HepG2 (cell line): ENCODE measurements around the gene DNAJC18. TPM values are rescaled to one million over a fixed set of nuclear protein-coding genes. Genes with fewer than 3 reads are reported as not detected.

Experiments
- CEBPG ChIP-seq: IDR thresholded peaks from 2 replicates; pipeline ENCODE4 v1.6.1; 2016
- EEA1 ChIP-seq: sonication (generic); formaldehyde crosslinking; IDR thresholded peaks from 2 replicates; pipeline ENCODE4 v1.5.1; 2020; ENCODE audit warnings: mild to moderate bottlenecking, missing genetic modification reagents, borderline replicate concordance
- FLYWCH1 ChIP-seq: sonication (generic); formaldehyde crosslinking; IDR thresholded peaks from 2 replicates; pipeline ENCODE4 v1.8.1; 2023; ENCODE audit warnings: mild to moderate bottlenecking, missing genetic modification reagents
- FOSL1 ChIP-seq: sonication (generic); formaldehyde crosslinking; IDR thresholded peaks from 2 replicates; pipeline ENCODE4 v1.9.0; 2021; ENCODE audit warnings: missing genetic modification reagents, borderline replicate concordance
- HDAC2 ChIP-seq: sonication (generic); formaldehyde crosslinking; IDR thresholded peaks from 2 replicates; pipeline ENCODE4 v1.4.0; 2020; ENCODE audit warnings: missing genetic modification reagents
- HES4 ChIP-seq: sonication (generic); formaldehyde crosslinking; IDR thresholded peaks from 2 replicates; pipeline ENCODE4 v1.9.0; 2021; ENCODE audit warnings: mild to moderate bottlenecking, missing genetic modification reagents, borderline replicate concordance
- IRF2 ChIP-seq: IDR thresholded peaks from 2 replicates; pipeline ENCODE4 v1.6.1; 2018; ENCODE audit warnings: missing genetic modification reagents, missing compliant biosample characterization
- KAT7 ChIP-seq: IDR thresholded peaks from 2 replicates; pipeline ENCODE4 v1.6.1; 2018; ENCODE audit warnings: borderline replicate concordance, missing compliant biosample characterization
- NFE2 ChIP-seq: sonication (generic); formaldehyde crosslinking; IDR thresholded peaks from 2 replicates; pipeline ENCODE4 v1.4.0; 2020; ENCODE audit warnings: missing genetic modification reagents
- NONO ChIP-seq, 2 experiments: fragments of 450-650 bp in 1 of 2; sonication (generic) in 1 of 2; formaldehyde crosslinking in 1 of 2; IDR thresholded peaks in 1 of 2; conservative IDR thresholded peaks in 1 of 2; 2 replicates each; pipeline versions ENCODE4 v1.6.1 to v1.8.0; 2017 to 2022; ENCODE audit warnings: mild to moderate bottlenecking in 1 of 2, missing genetic modification reagents in 1 of 2, moderate library complexity in 1 of 2
- POLR2A ChIP-seq, 2 experiments: IDR thresholded peaks; 2 replicates each; pipeline ENCODE4 v1.6.1; 2011; ENCODE audit warnings: low read depth in 2 of 2, low read length in 2 of 2, mild to moderate bottlenecking in 1 of 2, moderate library complexity in 1 of 2; ENCODE audit not compliant: insufficient read depth in 1 of 2
- RARA ChIP-seq: IDR thresholded peaks from 2 replicates; pipeline ENCODE4 v1.6.1; 2016; ENCODE audit warnings: missing genetic modification reagents, missing compliant biosample characterization
- SPEN ChIP-seq: sonication (generic); formaldehyde crosslinking; IDR thresholded peaks from 2 replicates; pipeline ENCODE4 v1.5.1; 2020; ENCODE audit warnings: low read depth, mild to moderate bottlenecking, missing genetic modification reagents
- U2AF2 ChIP-seq: fragments of 200-400 bp; formaldehyde crosslinking; IDR thresholded peaks from 2 replicates; pipeline ENCODE4 v1.6.1; 2017; ENCODE audit warnings: low read depth, mild to moderate bottlenecking, low read length
- ZMAT3 ChIP-seq: sonication (generic); formaldehyde crosslinking; conservative IDR thresholded peaks from 2 replicates; pipeline ENCODE4 v1.7.0; 2021; ENCODE audit warnings: missing genetic modification reagents
- ZNF296 ChIP-seq: sonication (generic); formaldehyde crosslinking; conservative IDR thresholded peaks from 2 replicates; pipeline ENCODE4 v1.5.0; 2020; ENCODE audit warnings: mild to moderate bottlenecking, missing genetic modification reagents
- ZNF350 ChIP-seq: sonication (generic); formaldehyde crosslinking; IDR thresholded peaks from 2 replicates; pipeline ENCODE4 v1.4.0; 2020; ENCODE audit warnings: mild to moderate bottlenecking, low read depth, missing genetic modification reagents, borderline replicate concordance
- ZNF496 ChIP-seq: sonication (generic); formaldehyde crosslinking; IDR thresholded peaks from 2 replicates; pipeline ENCODE4 v1.8.1; 2023; ENCODE audit warnings: mild to moderate bottlenecking, moderate library complexity, missing genetic modification reagents; ENCODE audit not compliant: insufficient replicate concordance
- ZNF501 ChIP-seq: sonication (generic); formaldehyde crosslinking; IDR thresholded peaks from 2 replicates; pipeline ENCODE4 v1.5.1; 2020; ENCODE audit warnings: mild to moderate bottlenecking, moderate library complexity, missing genetic modification reagents
- ZNF564 ChIP-seq: sonication (generic); formaldehyde crosslinking; IDR thresholded peaks from 2 replicates; pipeline ENCODE4 v1.8.1; 2023; ENCODE audit warnings: mild to moderate bottlenecking, missing genetic modification reagents
- ZNF629 ChIP-seq: sonication (generic); formaldehyde crosslinking; conservative IDR thresholded peaks from 2 replicates; pipeline ENCODE4 v1.5.0; 2020; ENCODE audit warnings: missing genetic modification reagents
- ZNF772 ChIP-seq: sonication (generic); formaldehyde crosslinking; IDR thresholded peaks from 2 replicates; pipeline ENCODE4 v1.5.0; 2020; ENCODE audit warnings: mild to moderate bottlenecking, missing genetic modification reagents
- polyA plus RNA-seq, 8 experiments: library from polyadenylated mRNA; depleted of rRNA in 3 of 8; stranded (reverse) in 7 of 8; unstranded in 1 of 8; fragments of >200 nt; fragmentation: Illumina TruSeq in 4 of 8; extraction: Trizol in 4 of 8; gene quantifications; 2 replicates each; pipeline versions ENCODE4 v1.2.1 to v1.2.3, GENCODE V29; 2011 to 2016; ENCODE audit warnings: low read depth in 4 of 8, missing spikeins in 1 of 8, mixed read lengths in 1 of 8; ENCODE audit not compliant: insufficient read depth in 1 of 8
- total RNA-seq, 5 experiments: library from RNA; depleted of rRNA; stranded (reverse); fragments of >200 nt; fragmentation: Illumina TruSeq; extraction: Trizol; gene quantifications; 2 replicates each; pipeline ENCODE4 v1.2.3, GENCODE V29; 2016; ENCODE audit warnings: low read depth in 1 of 5
- TF ChIP-seq, protein P1 (sequence below): sonication (generic); formaldehyde crosslinking; IDR thresholded peaks from 2 replicates; pipeline ENCODE4 v1.5.0; 2020; ENCODE audit warnings: mild to moderate bottlenecking, missing genetic modification reagents, borderline replicate concordance
- TF ChIP-seq, protein P2 (sequence below): IDR thresholded peaks from 2 replicates; pipeline ENCODE4 v1.6.1; 2016; ENCODE audit warnings: mild to moderate bottlenecking, missing biosample characterization, missing genetic modification reagents

Gene DNAJC18
- total and polyA plus RNA-seq, 2 of the 13 experiments (the other 11 are each of a cell fraction or from before 2014, with no cell fraction given): 6.5 to 6.6 TPM

DNA sequence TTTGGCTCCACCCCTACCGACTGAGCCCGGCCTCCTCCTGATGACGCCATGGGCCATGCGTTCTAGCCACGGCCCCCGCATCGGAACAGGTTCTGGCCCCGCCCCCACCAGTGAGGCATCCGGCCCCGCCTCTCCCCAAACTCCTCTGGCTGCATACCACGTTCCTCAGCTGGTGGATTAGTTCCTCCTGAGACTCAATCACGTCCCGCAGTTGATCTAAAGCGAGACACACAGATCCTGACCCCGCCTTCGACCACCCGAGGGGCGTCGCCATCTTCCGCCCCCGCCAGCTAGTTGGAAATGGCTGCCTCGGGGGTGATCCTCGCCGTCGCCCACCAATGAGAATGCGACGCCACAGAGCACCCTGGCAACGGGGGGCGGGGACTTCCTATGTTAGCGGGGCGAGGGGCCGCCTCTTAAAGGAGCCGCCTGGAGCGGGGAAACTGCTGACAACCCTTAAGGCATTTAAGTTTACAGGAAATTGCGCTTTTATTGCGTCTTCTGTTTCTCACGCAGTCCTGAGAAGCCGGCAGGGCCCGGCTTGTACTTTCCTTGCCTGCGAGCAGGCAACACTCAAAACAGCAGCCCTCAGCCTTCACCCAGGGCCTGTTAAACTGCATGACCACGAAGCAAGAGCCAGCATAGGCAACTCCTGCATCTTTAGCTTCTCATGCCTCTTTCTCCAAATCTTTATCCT is 35.4 kb downstream of the DNAJC18 start, which contains the start of gene SPATA24 (continued):
- TF ChIP-seq, protein P1, sequence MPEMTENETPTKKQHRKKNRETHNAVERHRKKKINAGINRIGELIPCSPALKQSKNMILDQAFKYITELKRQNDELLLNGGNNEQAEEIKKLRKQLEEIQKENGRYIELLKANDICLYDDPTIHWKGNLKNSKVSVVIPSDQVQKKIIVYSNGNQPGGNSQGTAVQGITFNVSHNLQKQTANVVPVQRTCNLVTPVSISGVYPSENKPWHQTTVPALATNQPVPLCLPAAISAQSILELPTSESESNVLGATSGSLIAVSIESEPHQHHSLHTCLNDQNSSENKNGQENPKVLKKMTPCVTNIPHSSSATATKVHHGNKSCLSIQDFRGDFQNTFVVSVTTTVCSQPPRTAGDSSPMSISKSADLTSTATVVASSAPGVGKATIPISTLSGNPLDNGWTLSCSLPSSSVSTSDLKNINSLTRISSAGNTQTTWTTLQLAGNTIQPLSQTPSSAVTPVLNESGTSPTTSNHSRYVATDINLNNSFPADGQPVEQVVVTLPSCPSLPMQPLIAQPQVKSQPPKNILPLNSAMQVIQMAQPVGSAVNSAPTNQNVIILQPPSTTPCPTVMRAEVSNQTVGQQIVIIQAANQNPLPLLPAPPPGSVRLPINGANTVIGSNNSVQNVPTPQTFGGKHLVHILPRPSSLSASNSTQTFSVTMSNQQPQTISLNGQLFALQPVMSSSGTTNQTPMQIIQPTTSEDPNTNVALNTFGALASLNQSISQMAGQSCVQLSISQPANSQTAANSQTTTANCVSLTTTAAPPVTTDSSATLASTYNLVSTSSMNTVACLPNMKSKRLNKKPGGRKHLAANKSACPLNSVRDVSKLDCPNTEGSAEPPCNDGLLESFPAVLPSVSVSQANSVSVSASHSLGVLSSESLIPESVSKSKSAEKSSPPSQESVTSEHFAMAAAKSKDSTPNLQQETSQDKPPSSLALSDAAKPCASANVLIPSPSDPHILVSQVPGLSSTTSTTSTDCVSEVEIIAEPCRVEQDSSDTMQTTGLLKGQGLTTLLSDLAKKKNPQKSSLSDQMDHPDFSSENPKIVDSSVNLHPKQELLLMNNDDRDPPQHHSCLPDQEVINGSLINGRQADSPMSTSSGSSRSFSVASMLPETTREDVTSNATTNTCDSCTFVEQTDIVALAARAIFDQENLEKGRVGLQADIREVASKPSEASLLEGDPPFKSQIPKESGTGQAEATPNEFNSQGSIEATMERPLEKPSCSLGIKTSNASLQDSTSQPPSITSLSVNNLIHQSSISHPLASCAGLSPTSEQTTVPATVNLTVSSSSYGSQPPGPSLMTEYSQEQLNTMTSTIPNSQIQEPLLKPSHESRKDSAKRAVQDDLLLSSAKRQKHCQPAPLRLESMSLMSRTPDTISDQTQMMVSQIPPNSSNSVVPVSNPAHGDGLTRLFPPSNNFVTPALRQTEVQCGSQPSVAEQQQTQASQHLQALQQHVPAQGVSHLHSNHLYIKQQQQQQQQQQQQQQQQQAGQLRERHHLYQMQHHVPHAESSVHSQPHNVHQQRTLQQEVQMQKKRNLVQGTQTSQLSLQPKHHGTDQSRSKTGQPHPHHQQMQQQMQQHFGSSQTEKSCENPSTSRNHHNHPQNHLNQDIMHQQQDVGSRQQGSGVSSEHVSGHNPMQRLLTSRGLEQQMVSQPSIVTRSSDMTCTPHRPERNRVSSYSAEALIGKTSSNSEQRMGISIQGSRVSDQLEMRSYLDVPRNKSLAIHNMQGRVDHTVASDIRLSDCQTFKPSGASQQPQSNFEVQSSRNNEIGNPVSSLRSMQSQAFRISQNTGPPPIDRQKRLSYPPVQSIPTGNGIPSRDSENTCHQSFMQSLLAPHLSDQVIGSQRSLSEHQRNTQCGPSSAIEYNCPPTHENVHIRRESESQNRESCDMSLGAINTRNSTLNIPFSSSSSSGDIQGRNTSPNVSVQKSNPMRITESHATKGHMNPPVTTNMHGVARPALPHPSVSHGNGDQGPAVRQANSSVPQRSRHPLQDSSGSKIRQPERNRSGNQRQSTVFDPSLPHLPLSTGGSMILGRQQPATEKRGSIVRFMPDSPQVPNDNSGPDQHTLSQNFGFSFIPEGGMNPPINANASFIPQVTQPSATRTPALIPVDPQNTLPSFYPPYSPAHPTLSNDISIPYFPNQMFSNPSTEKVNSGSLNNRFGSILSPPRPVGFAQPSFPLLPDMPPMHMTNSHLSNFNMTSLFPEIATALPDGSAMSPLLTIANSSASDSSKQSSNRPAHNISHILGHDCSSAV: no peak
- no peak for TF ChIP-seq NFE2 (CRISPR knock-in tag)
- no peak for TF ChIP-seq FLYWCH1 (CRISPR knock-in tag)
- no peak for TF ChIP-seq IRF2 (CRISPR knock-in tag)
- peak; percentile 73 for TF ChIP-seq ZNF501
- no peak for TF ChIP-seq FOSL1
- no peak for TF ChIP-seq CEBPG
- no peak; the same call in 1 of the 2 replicates for TF ChIP-seq HES4
- peak; percentile 56 to 65 for TF ChIP-seq POLR2A (IDR thresholded peaks at IDR 0.05; ENCODE audit: insufficient read depth in 1 of 2, low read depth in 2 of 2, low read length in 2 of 2)
- TF ChIP-seq ZMAT3: peak; percentile 46; the same call in 1 of the 2 replicates
- TF ChIP-seq ZNF296 (CRISPR knock-in tag): no peak
- no peak for TF ChIP-seq NONO (IDR thresholded peaks at IDR 0.05)
- 0 out of 2 replicates have a peak, but pooled peaks have one; percentile 9 for TF ChIP-seq NONO (CRISPR knock-in tag; conservative IDR thresholded peaks at IDR 0.05)
- TF ChIP-seq ZNF772: 0 out of 2 replicates have a peak, but pooled peaks have one; percentile 33
- TF ChIP-seq EEA1 (CRISPR knock-in tag): no peak
- no peak for TF ChIP-seq ZNF496 (CRISPR knock-in tag)
- 0 out of 2 replicates have a peak, but pooled peaks have one; percentile 41 for TF ChIP-seq SPEN (CRISPR knock-in tag)
- peak; percentile 12; the same call in 1 of the 2 replicates for TF ChIP-seq HDAC2
- no peak for TF ChIP-seq U2AF2
- no peak for TF ChIP-seq RARA
- TF ChIP-seq, protein P2, sequence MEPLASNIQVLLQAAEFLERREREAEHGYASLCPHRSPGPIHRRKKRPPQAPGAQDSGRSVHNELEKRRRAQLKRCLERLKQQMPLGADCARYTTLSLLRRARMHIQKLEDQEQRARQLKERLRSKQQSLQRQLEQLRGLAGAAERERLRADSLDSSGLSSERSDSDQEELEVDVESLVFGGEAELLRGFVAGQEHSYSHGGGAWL (CRISPR knock-in tag): no peak
- TF ChIP-seq ZNF629: no peak
- TF ChIP-seq ZNF350: 0 out of 2 replicates have a peak, but pooled peaks have one; percentile 64
- no peak for TF ChIP-seq ZNF564 (CRISPR knock-in tag)
- TF ChIP-seq KAT7 (CRISPR knock-in tag): no peak
